HG03103 (cell line): Measurements from ENCODE around the gene MLIP.

ENCODE experiments used
- ATAC-seq: cut with Tn5 transposase; IDR thresholded peaks from one replicate; pipeline ENCODE4 v1.9.1; 2021; ENCODE audit warnings: low read depth; ENCODE audit not compliant: unreplicated experiment

The MLIP gene

DNA sequence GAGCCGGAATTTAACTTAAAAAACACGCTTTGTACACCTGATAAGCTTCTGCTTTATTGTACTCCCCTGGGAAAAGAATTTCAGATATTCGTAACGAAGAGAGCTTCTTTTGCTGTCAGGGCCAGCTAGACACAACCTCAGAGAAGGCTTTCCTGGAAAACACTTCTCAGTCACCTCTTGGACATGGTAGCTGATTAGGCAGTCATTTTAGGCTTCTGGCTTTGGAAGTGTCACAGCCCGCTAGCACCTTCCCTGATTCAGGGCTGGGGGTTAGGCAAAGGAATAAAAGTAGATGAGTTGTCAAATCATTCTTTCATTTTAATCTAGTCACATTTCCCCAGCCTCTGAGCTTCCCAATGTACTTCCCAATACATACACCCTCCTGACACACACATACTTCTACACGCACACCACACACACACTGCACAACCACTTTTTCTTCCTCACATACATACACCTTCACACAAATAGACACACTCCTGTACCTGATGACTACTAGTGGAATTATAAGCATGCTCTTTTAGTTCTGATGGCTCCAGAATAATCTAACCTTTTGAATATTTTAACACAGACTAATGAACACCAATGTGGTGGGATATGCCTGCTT, 162.1 kb downstream of the MLIP start:
- ATAC-seq: no peak

DNA sequence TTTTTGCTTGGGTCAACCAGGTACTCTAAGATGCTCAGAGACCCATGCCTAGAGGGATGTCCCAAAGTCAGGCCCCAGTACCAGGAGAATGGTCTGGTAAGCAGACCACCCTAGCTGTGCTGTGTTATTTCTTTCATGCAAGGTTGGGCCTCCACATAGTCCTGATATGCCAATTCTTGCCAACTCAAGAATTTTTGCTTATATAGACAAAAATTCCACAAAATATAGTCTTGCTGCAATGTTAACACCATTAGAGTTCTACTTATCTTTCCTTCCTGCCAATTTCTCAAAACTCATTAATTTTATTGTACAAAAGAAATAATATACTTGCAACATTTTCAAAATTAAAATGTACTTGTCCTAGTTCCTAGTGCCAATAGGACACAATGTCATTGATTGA, 163.1 kb downstream of the MLIP start:
- ATAC-seq: no peak

DNA sequence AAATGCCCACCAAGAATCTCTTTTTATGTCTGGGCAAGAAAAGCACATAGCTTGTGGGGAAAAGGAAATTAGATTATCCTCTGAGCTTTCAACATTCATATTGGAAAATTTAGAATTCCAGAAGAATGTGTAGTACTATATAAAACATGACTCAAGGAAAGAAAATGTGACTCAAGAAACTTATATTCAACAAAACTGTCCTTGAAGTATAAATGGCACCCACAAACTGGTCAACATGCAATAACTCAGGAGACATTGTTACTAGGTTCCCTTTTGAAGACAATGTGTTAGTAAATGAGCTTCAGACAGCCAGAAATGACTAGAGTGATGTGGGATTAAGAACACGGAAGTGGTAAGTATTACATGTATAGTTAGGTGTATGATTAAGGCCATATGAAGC, 170.9 kb downstream of the MLIP start:
- no peak for ATAC-seq

DNA sequence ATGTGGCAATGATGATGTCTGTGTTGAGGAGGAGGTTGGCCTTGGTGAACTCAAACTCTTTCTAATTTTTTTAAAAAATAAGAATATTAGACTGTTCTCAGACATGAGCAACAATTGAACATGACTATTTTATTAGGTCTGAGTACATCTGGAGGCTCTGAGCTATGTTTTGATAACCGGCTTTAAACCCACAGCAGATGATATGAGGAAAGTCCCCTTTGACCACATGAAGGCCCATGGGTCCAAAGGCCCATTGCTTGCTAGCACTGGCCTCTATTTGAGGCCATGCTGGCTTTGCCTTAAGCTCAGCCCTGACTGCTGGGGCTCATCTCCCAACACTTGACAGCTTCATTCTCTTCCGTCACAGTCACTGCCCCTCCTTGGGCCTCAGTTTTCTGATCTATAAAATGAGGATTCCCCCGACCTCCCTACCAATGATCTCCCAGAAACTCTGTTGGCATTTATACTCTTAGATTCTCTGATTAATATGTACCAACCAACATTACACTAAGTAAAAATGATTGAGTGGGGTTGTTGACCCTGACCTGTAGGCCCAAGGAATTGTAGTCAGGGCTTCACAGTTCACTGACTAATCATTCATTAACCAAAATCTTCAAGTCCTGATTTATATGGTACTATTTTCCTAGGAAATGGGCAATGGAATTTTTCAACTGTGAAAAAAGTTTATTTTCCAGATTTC, 173.1 kb downstream of the MLIP start:
- no peak for ATAC-seq

DNA sequence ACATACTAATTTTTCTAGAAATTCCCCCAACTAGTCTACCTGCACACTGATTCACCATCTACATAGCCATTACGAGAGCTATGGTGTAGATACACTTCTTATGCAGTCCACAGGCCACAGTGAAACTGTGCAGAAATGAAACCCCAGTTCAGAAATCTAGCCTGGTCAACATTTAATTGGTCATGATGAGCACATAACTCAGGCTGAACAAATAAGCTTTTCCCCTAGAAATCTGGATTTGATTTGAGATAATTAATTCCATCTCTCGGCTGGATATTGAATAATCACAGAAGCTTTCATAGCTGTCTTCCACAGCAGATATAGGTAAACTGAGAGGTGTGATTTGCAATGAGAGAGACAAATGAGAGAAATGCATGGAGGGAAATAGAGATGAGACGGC, 174.4 kb downstream of the MLIP start:
- ATAC-seq: no peak

DNA sequence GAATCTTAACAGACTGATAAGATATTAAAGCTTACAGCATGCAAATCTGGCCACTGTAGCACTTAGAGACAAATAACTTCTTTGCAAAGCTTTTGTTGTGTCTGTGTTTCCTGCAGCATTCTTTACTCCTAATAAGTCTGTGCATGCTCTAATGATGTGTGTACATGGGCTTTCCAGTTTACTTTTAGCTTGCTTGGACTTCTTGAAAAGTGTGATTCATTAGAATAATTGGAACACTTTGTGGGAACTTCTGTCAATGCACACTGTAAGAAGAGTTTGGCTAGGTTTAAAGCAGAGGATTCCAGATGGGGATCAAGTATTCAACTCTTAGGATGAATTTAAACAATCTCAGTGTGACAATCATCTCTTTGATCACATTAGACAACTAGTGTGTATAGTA, 174.9 kb downstream of the MLIP start:
- ATAC-seq: no peak

DNA sequence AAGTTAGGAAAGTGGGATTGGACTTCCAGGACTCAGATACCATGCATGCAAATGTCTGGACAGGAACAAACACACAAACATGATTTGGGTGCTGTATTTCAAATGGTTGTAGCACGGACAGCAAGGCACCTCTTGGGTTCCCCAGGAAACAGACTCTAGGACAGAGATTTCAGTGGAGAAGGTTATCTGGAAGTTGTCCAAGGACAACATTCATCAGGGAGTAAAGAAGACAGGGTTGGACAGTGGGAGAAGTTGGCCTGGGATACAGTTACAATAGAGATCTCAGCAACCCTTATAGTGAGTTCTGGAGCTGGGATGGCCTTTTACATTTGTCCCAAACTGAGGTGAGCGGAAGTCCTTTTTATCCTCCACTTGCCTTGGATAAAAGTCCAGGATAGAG, 177.2 kb downstream of the MLIP start:
- no peak for ATAC-seq

DNA sequence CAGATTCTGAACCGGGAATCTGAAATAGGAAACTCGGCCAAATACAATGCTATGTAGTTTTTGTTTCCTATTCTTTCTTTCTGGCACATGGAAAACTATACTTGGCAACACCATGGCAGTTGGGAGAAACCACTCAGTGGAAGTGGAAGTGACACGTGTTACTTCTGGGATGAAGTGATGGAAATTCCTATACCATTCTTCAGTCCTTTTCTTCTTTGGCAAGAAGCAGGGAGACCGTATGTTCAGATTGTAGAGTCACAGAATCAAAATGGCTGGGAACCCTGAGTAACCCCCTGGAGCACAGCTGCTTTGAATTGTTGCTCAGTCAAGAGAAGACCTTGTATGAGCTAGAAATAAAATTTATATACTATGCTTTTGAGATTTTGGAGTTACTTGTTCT, 178.2 kb downstream of the MLIP start:
- ATAC-seq: no peak

DNA sequence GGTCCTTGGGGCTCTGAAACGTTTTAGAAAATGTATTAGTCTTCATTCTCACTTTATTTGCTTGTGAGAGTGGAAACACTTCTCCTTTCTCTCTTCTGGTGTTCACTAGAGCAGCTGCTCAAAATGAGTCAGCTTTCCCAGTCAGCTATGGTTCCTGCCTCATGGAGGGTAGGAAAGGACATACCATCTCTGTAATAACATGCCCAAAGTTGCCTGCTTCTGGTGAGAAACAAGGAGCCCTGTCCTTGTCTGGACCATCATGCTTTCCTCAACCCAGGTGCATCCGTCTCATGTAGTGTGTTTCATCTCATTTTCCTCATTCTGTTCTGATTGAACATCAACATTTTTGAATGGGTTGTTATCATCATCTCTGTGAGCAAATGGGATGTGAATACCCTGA, 179.9 kb downstream of the MLIP start:
- ATAC-seq: no peak

DNA sequence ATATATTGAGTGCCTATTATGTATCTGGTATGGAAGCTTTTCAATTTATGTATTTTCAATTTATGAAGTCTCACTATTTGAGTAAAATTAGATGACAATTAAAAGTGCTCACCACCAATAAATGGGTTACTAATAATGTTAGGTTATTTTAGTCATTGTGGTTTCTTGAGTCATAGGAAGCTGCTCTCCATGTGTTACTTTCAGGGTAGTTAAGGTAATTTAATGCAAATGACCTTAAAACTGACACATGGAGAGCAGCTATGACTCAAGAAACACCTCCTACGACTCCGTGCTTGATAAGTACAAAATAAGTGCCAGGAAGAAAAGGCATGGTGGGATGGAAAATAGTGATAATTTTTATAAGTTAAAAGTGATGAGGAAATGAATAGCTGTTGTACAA, 180.5 kb downstream of the MLIP start:
- peak; percentile 51 for ATAC-seq

DNA sequence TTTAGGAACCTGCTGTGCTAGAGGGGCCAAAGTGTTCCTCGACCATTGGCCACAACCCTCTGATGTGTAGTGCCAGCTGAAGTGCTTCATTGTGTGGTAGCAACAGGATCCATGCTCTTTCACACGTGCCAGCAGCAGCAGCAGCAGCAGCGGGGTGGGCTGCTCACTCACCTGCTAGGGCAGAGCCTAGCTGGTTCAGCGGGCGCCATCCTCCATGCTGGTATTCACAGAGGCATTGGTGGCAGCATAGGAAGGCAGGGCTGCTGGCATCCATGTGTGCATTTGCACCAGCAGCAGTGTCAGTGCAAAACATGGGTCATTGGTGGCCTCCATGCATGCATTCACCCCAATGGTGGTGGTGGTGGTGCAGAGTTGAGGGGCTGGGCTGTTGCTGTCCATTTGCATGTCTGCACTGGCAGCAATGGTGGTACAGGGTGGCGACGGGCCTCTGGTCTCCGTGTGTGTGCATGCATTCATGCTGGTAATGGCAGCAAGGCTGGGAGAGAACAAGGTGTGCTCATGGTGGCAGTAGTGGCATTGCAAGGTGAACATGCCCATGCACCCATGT, 183.8 kb downstream of the MLIP start:
- no peak for ATAC-seq

DNA sequence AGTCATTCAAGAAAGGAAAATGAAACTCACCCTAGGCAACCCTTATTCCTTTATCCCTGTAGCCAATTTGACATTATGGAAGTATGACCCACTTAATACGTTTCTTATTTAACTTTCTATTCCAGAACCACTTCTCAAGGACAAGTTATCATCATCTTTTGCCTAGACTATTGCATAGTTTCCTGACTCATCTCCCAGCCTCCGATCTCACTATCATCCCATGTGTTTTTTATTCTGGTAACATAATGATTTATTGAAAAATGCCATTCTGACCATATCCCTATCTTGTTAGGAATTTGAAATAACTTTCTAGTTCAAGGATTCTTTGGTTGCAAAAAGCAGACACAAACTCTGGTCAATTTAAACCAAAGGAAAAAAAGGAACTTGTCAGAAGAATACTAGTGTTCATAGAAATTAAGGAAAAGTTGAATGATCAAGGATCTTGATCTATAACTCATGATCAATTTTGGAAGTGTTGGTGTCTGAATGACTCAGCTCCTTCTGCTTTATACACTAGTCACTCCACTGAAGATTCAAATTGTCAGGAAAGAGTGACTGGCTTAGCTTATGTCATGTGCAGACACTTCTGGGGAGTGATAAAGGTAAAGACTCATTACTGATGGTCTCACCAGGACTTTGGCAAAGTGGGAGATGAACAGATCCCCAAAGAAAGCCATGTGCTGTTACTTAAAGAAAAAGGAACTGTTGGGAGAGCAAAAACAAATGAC, 188.5 kb downstream of the MLIP start:
- ATAC-seq: no peak

DNA sequence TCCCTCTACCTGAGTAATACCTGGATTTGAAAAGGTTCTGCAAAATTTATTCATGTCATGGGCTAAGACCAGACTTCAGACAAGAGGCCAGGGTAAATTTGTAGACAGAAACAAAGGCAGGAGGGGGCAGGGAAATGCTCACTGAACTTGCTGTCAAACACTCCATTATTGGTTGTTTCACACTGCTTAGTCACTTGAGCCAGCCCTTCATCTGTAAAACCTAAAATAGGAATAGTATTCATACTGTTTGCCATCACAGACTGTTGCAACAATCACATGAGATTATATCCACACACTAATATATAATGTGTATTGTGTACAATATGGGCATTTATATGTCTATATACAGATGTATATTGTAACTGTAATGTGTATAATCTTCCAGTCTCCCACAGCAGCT, 190.5 kb downstream of the MLIP start:
- no peak for ATAC-seq

DNA sequence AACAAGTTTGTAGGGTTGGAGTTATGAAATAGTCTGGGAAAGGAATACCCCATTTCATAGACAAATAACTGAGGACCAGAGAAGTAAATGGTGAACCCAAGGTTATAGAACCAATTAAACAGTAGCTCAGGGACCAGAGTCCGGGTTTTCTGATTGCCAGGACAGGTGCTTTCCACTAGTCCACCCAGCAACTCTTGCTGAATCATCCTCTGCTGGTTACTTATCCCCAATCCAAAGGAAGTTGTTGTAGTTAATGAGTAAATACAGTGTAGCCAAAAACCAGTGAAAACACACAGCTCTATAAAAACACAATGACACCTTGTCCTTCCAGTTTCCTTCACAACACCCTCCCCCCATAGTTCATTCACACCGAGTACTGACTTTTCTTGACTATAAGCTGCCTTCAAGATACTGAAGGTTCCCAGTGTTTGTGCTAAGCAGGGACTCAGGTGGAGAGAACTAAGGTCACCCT, 196.2 kb downstream of the MLIP start:
- ATAC-seq: no peak

DNA sequence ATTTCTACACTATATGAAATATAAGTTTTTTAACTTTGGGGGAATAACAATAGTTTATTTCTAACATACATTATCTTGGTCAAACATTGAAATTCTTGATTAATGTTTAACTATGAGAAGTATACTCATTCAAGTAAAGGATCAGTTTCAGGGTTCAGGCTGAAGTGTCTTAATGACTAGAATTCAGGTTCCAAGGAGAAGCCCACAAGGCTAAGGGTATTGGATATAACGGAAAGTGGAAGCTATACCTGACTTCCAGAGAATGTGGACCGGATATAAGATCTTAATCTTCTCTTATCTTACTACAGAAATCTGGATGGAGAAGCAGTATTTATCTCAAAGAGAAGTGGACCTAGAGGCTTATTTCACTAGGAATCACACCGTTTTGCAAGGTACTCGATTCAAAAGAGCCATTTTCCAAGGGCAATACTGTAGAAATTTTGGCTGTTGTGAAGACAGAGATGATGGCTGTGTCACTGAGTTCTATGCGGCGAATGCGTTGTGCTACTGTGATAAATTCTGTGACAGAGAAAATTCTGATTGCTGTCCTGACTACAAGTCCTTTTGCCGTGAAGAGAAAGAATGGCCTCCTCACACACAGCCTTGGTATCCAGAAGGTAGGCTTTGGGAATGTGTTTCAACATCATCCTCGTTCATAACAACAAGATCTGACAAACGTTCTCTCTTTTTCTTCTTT, 197.2 kb downstream of the MLIP start, which contains the start of gene TINAG:
Gene TINAG (plus strand): TSS at position 153 of the 697 bp plus-strand sequence. CDS start 110 bp downstream, at position 263.
- ATAC-seq: no peak

DNA sequence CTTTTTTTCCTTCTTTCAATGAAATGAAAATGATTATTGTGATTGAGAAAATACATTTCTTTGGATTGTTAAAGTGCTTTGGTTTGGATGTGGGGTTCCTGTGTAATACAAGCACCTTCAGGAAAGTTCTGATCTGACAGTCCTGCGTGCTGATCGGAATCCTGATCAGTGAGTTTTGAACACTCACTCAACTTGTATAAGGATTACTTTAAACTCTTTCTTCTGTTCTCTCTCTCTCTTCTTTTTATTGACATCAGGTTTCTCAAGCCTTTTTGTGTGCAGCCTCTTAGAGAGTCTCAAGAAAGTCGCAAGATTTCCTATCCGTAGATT, 197.7 kb downstream of the MLIP start:
- ATAC-seq: no peak

DNA sequence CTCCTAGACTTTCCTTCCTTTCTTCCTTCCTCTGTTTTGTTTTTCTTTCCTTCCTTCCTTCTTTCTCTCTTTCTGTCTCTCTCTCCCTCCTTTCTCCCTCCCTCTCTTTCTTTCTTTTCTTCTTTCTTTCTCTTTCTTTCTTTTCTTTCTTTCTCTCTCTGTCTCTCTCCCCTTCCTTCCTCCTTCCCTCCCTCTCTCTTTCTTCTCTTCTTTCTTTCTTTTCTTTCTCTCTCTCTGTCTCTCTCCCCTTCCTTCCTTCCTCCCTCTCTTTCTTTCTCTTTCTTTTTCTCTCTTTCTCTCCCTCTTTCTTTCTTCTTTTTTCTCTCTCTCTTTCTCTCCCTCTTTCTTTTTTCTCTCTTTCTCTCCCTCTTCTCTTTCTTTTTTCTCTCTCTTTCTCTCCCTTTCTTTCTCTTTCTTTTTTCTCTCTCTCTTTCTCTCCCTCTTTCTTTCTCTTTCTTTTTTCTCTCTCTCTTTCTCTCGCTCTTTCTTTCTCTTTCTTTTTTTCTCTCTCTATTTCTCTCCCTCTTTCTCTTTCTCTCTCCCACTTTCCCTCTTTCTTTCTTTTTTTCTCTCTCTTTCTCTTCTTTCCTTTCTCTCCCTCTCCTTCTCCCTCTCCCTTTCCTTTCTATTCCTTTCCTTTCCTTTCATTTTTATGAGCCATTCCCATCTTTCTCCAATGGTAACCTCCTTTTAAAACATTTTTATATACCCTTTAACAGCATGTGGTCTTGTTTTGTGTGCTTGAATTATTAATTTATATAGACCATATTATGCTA, 199.3 kb downstream of the MLIP start:
- ATAC-seq: no peak

DNA sequence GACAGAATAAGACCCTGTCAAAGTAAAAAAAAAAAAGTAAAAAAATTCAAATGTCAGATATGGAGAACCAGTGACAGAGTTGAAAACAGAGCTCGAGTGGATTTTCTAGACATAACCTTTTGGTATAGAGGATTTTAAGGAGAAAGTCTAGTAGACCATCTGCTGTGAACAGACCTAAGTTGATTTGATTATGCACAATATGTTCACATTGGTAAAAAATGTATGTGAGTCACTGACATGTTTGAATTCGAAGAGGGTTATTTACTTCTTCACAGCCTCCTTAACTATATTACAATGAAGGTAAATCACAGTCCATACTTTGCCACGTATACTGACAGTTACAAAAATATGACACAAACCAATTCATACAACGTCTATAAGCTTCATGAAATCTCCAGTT, 204.4 kb downstream of the MLIP start:
- no peak for ATAC-seq
